Keratinocyte (primary cell): ENCODE data around the gene NBPF12. TPM values are rescaled to one million over a fixed set of nuclear protein-coding genes. Genes with fewer than 3 reads are reported as not detected.
"Not testable (repeated sequence)": the region's sequence is repeated elsewhere in the genome, so short reads cannot be mapped to it uniquely, and the experiment has no call there.

Experiments used
- DNase-seq: peaks from one replicate; pipeline ENCODE4 v3.0.0-alpha.2; 2011; ENCODE audit warnings: low read depth, missing footprints, low spot score
- FAIRE-seq: peaks from 2 replicates; lab custom pipeline; 2011; peaks lifted over from hg19 to GRCh38; lab: Jason Lieb, UNC
- H2AFZ ChIP-seq: 2 replicates; pipeline ENCODE4 v1.6.0; 2012; ENCODE audit warnings: low read length, control low read depth, inconsistent platforms; ENCODE audit not compliant: control insufficient read depth
- H3K27ac ChIP-seq: 2 replicates; pipeline ENCODE4 v1.5.1; 2011; ENCODE audit warnings: low read length; ENCODE audit not compliant: control insufficient read depth, insufficient read depth
- H3K27me3 ChIP-seq: 3 replicates; pipeline ENCODE4 v1.6.0; 2011; ENCODE audit warnings: low read length; ENCODE audit not compliant: control insufficient read depth, insufficient read depth; ENCODE audit errors: extremely low read depth
- H3K36me3 ChIP-seq, 2 experiments: 2 replicates in 1 of 2; 3 replicates in 1 of 2; pipeline ENCODE4 v1.5.1; 2011; ENCODE audit warnings: low read length in 2 of 2, mild to moderate bottlenecking in 1 of 2; ENCODE audit not compliant: control insufficient read depth in 2 of 2, insufficient read depth in 2 of 2; ENCODE audit errors: extremely low read depth in 1 of 2
- H3K4me1 ChIP-seq: 3 replicates; pipeline ENCODE4 v1.5.1; 2011; ENCODE audit warnings: low read length; ENCODE audit not compliant: control insufficient read depth, insufficient read depth; ENCODE audit errors: extremely low read depth
- H3K4me2 ChIP-seq: 3 replicates; pipeline ENCODE4 v1.6.0; 2011; ENCODE audit warnings: low read depth, low read length; ENCODE audit not compliant: control insufficient read depth, insufficient read depth; ENCODE audit errors: extremely low read depth
- H3K4me3 ChIP-seq, 3 experiments: fragments of 200-600 bp in 1 of 3; sonication (generic) in 1 of 3; 2 replicates in 2 of 3; 3 replicates in 1 of 3; pipeline ENCODE4 v1.5.1; 2011 to 2016; ENCODE audit warnings: low read length in 3 of 3, mild to moderate bottlenecking in 3 of 3, control low read depth in 2 of 3, inconsistent platforms in 1 of 3, low read depth in 1 of 3, mixed read lengths in 1 of 3, mixed run types in 1 of 3, moderate library complexity in 1 of 3; ENCODE audit not compliant: control insufficient read depth in 2 of 3, insufficient read depth in 2 of 3; ENCODE audit errors: extremely low read depth in 1 of 3
- H3K79me2 ChIP-seq: 2 replicates; pipeline ENCODE4 v1.6.0; 2012; ENCODE audit warnings: low read length; ENCODE audit not compliant: control insufficient read depth, insufficient read depth
- H3K9ac ChIP-seq: 3 replicates; pipeline ENCODE4 v1.6.0; 2011; ENCODE audit warnings: low read length; ENCODE audit not compliant: control insufficient read depth, insufficient read depth; ENCODE audit errors: extremely low read depth
- H3K9me1 ChIP-seq: 3 replicates; pipeline ENCODE4 v1.6.0; 2011; ENCODE audit warnings: low read length; ENCODE audit not compliant: control insufficient read depth, insufficient read depth; ENCODE audit errors: extremely low read depth
- H3K9me3 ChIP-seq: 2 replicates; pipeline ENCODE4 v1.5.1; 2012; ENCODE audit warnings: low read depth, low read length; ENCODE audit not compliant: control insufficient read depth
- H4K20me1 ChIP-seq: 3 replicates; pipeline ENCODE4 v1.6.0; 2011; ENCODE audit warnings: low read length; ENCODE audit not compliant: control insufficient read depth, insufficient read depth; ENCODE audit errors: extremely low read depth
- EZH2 ChIP-seq: IDR thresholded peaks from one replicate; pipeline ENCODE4 v1.6.1; 2012; ENCODE audit warnings: inconsistent platforms, mild to moderate bottlenecking, low read length, moderate library complexity
- dilution Hi-C: fragments of 300-500 bp; cut with MboI; formaldehyde crosslinking; loops from one replicate; pipeline ENCODE4 v1.7.0; 2020; ENCODE audit warnings: low sequenced_read_pairs; ENCODE audit not compliant: extremely low pct_ligation_motif_present
- polyA plus RNA-seq, 5 experiments: library from polyadenylated mRNA; depleted of rRNA in 3 of 5; stranded (reverse) in 3 of 5; stranded (forward) in 1 of 5; unstranded in 1 of 5; fragments of >200 nt; gene quantifications; 1 replicate in 1 of 5; 2 replicates in 3 of 5; 3 replicates in 1 of 5; pipeline versions ENCODE4 v1.2.1 to v1.2.3, GENCODE V29; 2011 to 2012; ENCODE audit warnings: missing spikeins in 2 of 5, low read depth in 1 of 5, low replicate concordance in 1 of 5
- TF ChIP-seq, protein P1 (sequence below), 3 experiments: IDR thresholded peaks in 1 of 3; conservative IDR thresholded peaks in 1 of 3; optimal IDR thresholded peaks in 1 of 3; 2 replicates in 2 of 3; 3 replicates in 1 of 3; pipeline versions ENCODE3 to v1.5.1; 2011; ENCODE audit warnings: low read length in 3 of 3, mild to moderate bottlenecking in 3 of 3, moderate library complexity in 2 of 3, control low read depth in 1 of 3, inconsistent platforms in 1 of 3; ENCODE audit not compliant: insufficient read depth in 2 of 3; ENCODE audit errors: extremely low read depth in 1 of 3

The NBPF12 gene
- polyA plus RNA-seq, 1 donor (not counting 4 experiments of a cell fraction or from before 2014, with no cell fraction given), result 6.4 TPM

DNA sequence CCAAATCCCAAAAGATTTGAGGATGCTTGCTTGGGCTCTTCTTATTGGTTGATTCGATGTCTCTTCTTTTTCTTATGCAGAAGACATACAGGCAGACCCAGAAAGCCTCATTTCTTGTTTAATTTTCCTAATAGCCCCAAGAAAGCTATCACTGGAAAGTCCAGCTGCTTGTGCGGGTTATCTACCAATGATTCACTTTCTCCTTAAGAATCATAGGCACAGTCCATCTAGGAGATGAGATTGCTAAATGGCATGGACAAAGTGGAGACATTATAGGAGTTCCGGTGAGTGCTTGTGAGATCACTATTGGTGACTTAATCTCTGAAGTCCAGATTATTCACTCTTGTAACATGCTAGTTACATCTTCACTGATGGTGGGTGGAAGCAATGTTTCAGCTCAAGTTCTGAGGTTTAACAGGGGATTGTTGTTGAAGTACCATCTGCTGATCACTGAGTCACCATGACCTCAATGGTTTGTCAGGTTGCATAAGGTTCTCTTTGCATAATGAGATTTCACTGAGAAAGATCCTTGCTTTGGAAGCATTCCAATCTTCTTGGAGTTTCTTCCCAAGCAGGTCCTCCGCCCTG, 92.0 kb downstream of the NBPF12 start:
- H2AFZ ChIP-seq, H4K20me1 ChIP-seq, H3K9me3 ChIP-seq, H3K36me3 ChIP-seq, H3K27me3 ChIP-seq, dilution Hi-C loops, H3K4me2 ChIP-seq, H3K9me1 ChIP-seq, H3K79me2 ChIP-seq, H3K9ac ChIP-seq, H3K4me1 ChIP-seq, H3K4me3 ChIP-seq, H3K27ac ChIP-seq: not testable (repeated sequence)
- FAIRE-seq (peak; percentile 99), DNase-seq (peak; percentile 33)

GRCh38 chr1:147039916-147040315, 101.8 kb downstream of the NBPF12 start:
- Histone ChIP-seq H3K9me1 (no peaks in the 10 kb centered on the region), H3K36me3 (no peaks in the 10 kb centered on the region), H3K9me3 (no peaks in the 10 kb centered on the region), H4K20me1 (no peaks in the 10 kb centered on the region), H3K27me3 (no peaks in the 10 kb centered on the region), H3K4me1 (peaks cover 2% of the 10 kb centered on the region), H3K9ac (no peak overlapping the region), H2AFZ (no peak overlapping the region), H3K79me2 (no peaks in the 10 kb centered on the region), H3K27ac (no peak overlapping the region), H3K4me3 (no peak overlapping the region), H3K4me2 (no peak overlapping the region)
- no peak for TF ChIP-seq EZH2
- TF ChIP-seq, protein P1, sequence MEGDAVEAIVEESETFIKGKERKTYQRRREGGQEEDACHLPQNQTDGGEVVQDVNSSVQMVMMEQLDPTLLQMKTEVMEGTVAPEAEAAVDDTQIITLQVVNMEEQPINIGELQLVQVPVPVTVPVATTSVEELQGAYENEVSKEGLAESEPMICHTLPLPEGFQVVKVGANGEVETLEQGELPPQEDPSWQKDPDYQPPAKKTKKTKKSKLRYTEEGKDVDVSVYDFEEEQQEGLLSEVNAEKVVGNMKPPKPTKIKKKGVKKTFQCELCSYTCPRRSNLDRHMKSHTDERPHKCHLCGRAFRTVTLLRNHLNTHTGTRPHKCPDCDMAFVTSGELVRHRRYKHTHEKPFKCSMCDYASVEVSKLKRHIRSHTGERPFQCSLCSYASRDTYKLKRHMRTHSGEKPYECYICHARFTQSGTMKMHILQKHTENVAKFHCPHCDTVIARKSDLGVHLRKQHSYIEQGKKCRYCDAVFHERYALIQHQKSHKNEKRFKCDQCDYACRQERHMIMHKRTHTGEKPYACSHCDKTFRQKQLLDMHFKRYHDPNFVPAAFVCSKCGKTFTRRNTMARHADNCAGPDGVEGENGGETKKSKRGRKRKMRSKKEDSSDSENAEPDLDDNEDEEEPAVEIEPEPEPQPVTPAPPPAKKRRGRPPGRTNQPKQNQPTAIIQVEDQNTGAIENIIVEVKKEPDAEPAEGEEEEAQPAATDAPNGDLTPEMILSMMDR (optimal IDR thresholded peaks at IDR 0.05 in 1 of 3, IDR thresholded peaks at IDR 0.05 in 1 of 3, conservative IDR thresholded peaks at IDR 0.05 in 1 of 3; ENCODE audit: extremely low read depth in 1 of 3, insufficient read depth in 2 of 3, low read length in 3 of 3), result no peak
- dilution Hi-C loops, result no loop called here
- DNase-seq (no peak), FAIRE-seq (no peak)

GRCh38 chr1:147042891-147043290, 104.8 kb downstream of the NBPF12 start:
- peaks cover 12% of the 10 kb centered on the region for H3K4me1 ChIP-seq
- H4K20me1 ChIP-seq, H2AFZ ChIP-seq, H3K4me3 ChIP-seq, FAIRE-seq, H3K79me2 ChIP-seq, dilution Hi-C loops, H3K4me2 ChIP-seq, H3K9me1 ChIP-seq, H3K27me3 ChIP-seq, H3K27ac ChIP-seq, DNase-seq, H3K9ac ChIP-seq, H3K36me3 ChIP-seq, H3K9me3 ChIP-seq: not testable (repeated sequence)

DNA sequence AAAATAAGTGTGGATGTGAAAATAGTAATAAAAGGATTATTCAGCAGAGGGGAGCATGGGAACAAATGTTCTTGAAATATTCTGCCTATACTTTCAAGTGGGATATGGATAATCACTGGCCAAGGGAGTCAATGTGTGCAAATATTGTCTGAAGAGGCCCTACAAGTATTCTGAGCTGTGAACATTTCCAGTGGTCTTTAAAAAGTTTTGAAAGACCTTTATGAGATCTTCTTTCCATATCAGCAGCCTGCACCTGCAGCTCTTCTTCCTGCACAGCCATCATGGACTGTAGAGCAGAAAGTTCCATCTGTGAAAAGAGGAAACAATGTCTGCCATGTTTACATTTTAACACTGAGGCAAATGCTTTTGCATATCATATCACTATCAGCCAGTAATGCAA, 106.4 kb downstream of the NBPF12 start:
- DNase-seq, H3K79me2 ChIP-seq, H3K4me3 ChIP-seq, H2AFZ ChIP-seq, H3K9me3 ChIP-seq, H3K36me3 ChIP-seq, H4K20me1 ChIP-seq, H3K9me1 ChIP-seq, H3K27me3 ChIP-seq, dilution Hi-C loops, H3K9ac ChIP-seq, H3K27ac ChIP-seq, H3K4me2 ChIP-seq: not testable (repeated sequence)
- H3K4me1 ChIP-seq, result peaks cover 12% of the 10 kb centered on the region
- peak; percentile 9 for FAIRE-seq
